Spleen (tissue), 7 donors: ENCODE measurements around the gene ZNF862.

Source experiments
- CTCF ChIP-seq, 11 experiments: fragments of 200-600 bp in 7 of 11; fragments of 450-650 bp in 4 of 11; sonication (generic) in 4 of 11; IDR thresholded peaks in 8 of 11; conservative IDR thresholded peaks in 3 of 11; 1 replicate in 7 of 11; 2 replicates in 4 of 11; pipeline versions ENCODE4 v1.4.0 to v1.8.0; 2016 to 2021; ENCODE audit warnings: antibody characterized with exemption in 11 of 11, inconsistent platforms in 4 of 11, mild to moderate bottlenecking in 1 of 11
- POLR2A ChIP-seq, 3 donors: fragments of 450-650 bp; IDR thresholded peaks; one replicate each; pipeline ENCODE4 v1.5.1; 2017; ENCODE audit warnings: antibody characterized with exemption in 3 of 3, mild to moderate bottlenecking in 1 of 3
- POLR2AphosphoS5 ChIP-seq, 3 donors: sonication (generic); formaldehyde crosslinking; IDR thresholded peaks; one replicate each; pipeline ENCODE4 v1.5.1; 2017; ENCODE audit warnings: antibody characterized with exemption in 3 of 3
- donor health status: DM: no; HTN: no; CAD: no; lungs with moderate emphysema.
- donor health status: DM: no; HTN: no; CAD: no.
- donor health status: DM: no; HTN: no; CAD: no.

GRCh38 chr7:149791411-149792219 lies 46.6 kb upstream of the ZNF862 start:
- TF ChIP-seq CTCF (IDR thresholded peaks at IDR 0.05 in 8 of 11, conservative IDR thresholded peaks at IDR 0.05 in 3 of 11) = no peak
- TF ChIP-seq POLR2A (IDR thresholded peaks at IDR 0.05) = no peak
- no peak for TF ChIP-seq POLR2AphosphoS5 (IDR thresholded peaks at IDR 0.05)
